G401.6 (cell line): Measurements from ENCODE around the gene USP2.

Source experiments
- FAIRE-seq: peaks from 2 replicates; lab custom pipeline; 2012; peaks lifted over from hg19 to GRCh38; lab: Jason Lieb, UNC

The USP2 gene

GRCh38 chr11:119363081-119363850 is 18.2 kb downstream of the USP2 start:
- FAIRE-seq = no peak

GRCh38 chr11:119362741-119363080 is 18.8 kb downstream of the USP2 start:
- no peak for FAIRE-seq

- no peak for FAIRE-seq
Observed at GRCh38 chr11:119361941-119362725, 19.4 kb downstream of the USP2 start.

GRCh38 chr11:119361056-119361787 is 20.3 kb downstream of the USP2 start:
- FAIRE-seq = peak; percentile 66

GRCh38 chr11:119359365-119360214 is 21.9 kb downstream of the USP2 start:
- no peak for FAIRE-seq

GRCh38 chr11:119357074-119357473 is 24.4 kb downstream of the USP2 start:
- FAIRE-seq = no peak

GRCh38 chr11:119356349-119357031 is 25.0 kb downstream of the USP2 start:
- FAIRE-seq = no peak

GRCh38 chr11:119355091-119355843 is 26.2 kb downstream of the USP2 start:
- FAIRE-seq = no peak

GRCh38 chr11:119352857-119353260 is 28.6 kb downstream of the USP2 start:
- FAIRE-seq = no peak

- FAIRE-seq = no peak
Observed at GRCh38 chr11:119351232-119351631, 30.3 kb downstream of the USP2 start.

GRCh38 chr11:119350302-119350701 is 31.2 kb downstream of the USP2 start:
- FAIRE-seq = no peak

- FAIRE-seq = no peak
Observed at GRCh38 chr11:119347940-119348605, 33.4 kb downstream of the USP2 start.

- FAIRE-seq = no peak
Observed at GRCh38 chr11:119347242-119347641, 34.2 kb downstream of the USP2 start.

- FAIRE-seq = no peak
Observed at GRCh38 chr11:119346605-119347004, 34.9 kb downstream of the USP2 start, which contains the start of gene MFRP. Gene MFRP (minus strand): TSS chr11:119346705. CDS start chr11:119346513, 192 bp downstream.

GRCh38 chr11:119345685-119346084 is 35.8 kb downstream of the USP2 start:
- no peak for FAIRE-seq

GRCh38 chr11:119344291-119345010 is 37.0 kb downstream of the USP2 start:
- FAIRE-seq = no peak

GRCh38 chr11:119343726-119344125 is 37.8 kb downstream of the USP2 start:
- FAIRE-seq = no peak

GRCh38 chr11:119342362-119343130 is 38.9 kb downstream of the USP2 start:
- FAIRE-seq = no peak

- FAIRE-seq = no peak
Observed at GRCh38 chr11:119342023-119342300, 39.5 kb downstream of the USP2 start.
